ENCODE results near the gene RHAG. TPM values are rescaled to one million over a fixed set of nuclear protein-coding genes. Genes with fewer than 3 reads are reported as not detected.
"Not testable (repeated sequence)": the region's sequence is repeated elsewhere in the genome, so short reads cannot be mapped to it uniquely, and the experiment has no call there.

RHAG gene
- total RNA-seq, 1 donor from 2014 or later = not detected

GRCh38 chr6:49635480-49635879 is 1.2 kb downstream of the RHAG start:
- Histone ChIP-seq H3K27me3 (no peaks in the 10 kb centered on the region), H3K9me3 (no peaks in the 10 kb centered on the region), H3K36me3 (no peaks in the 10 kb centered on the region), H3K27ac (no peak overlapping the region), H3K4me1 (no peaks in the 10 kb centered on the region), H3K4me3 (no peak overlapping the region)
- DNase-seq = no peak
- intact Hi-C loops (cut with DNase I) = no loop called here
- no peak for TF ChIP-seq CTCF (IDR thresholded peaks at IDR 0.05)
- no peak for ATAC-seq

GRCh38 chr6:49634836-49635218 is 1.8 kb downstream of the RHAG start:
- Histone ChIP-seq H3K27me3 (no peaks in the 10 kb centered on the region), H3K9me3 (no peaks in the 10 kb centered on the region), H3K36me3 (no peaks in the 10 kb centered on the region), H3K27ac (no peak overlapping the region), H3K4me1 (no peaks in the 10 kb centered on the region), H3K4me3 (no peak overlapping the region)
- no peak for ATAC-seq
- no peak for DNase-seq
- intact Hi-C loops (cut with DNase I) = no loop called here
- no peak for TF ChIP-seq CTCF (IDR thresholded peaks at IDR 0.05)

- no peak for DNase-seq
- H3K36me3 ChIP-seq = no peaks in the 10 kb centered on the region
- TF ChIP-seq CTCF (IDR thresholded peaks at IDR 0.05) = no peak
- ATAC-seq = no peak
- no peaks in the 10 kb centered on the region for H3K27me3 ChIP-seq
- no peak overlapping the region for H3K27ac ChIP-seq
- no peaks in the 10 kb centered on the region for H3K9me3 ChIP-seq
- intact Hi-C loops (cut with DNase I) = no loop called here
- H3K4me1 ChIP-seq = no peaks in the 10 kb centered on the region
- no peak overlapping the region for H3K4me3 ChIP-seq
These were observed 2.4 kb downstream of the RHAG start for GRCh38 chr6:49634092-49634835.

- no peaks in the 10 kb centered on the region for H3K4me1 ChIP-seq
- intact Hi-C loops (cut with DNase I) = no loop called here
These were observed 3.1 kb downstream of the RHAG start for GRCh38 chr6:49633541-49633940.

GRCh38 chr6:49632727-49633126 is 3.9 kb downstream of the RHAG start:
- Histone ChIP-seq H3K4me1 (no peaks in the 10 kb centered on the region), H3K4me3 (no peak overlapping the region), H3K9me3 (no peaks in the 10 kb centered on the region), H3K36me3 (no peaks in the 10 kb centered on the region), H3K27me3 (no peaks in the 10 kb centered on the region), H3K27ac (no peak overlapping the region)
- no peak for ATAC-seq
- intact Hi-C loops (cut with DNase I) = no loop called here
- no peak for TF ChIP-seq CTCF (IDR thresholded peaks at IDR 0.05)
- DNase-seq = no peak

More at GRCh38 chr6:49633541-49633940, 3.1 kb downstream of the RHAG start:
- H3K27ac ChIP-seq = no peak overlapping the region
- no peaks in the 10 kb centered on the region for H3K9me3 ChIP-seq
- no peak for DNase-seq
- TF ChIP-seq CTCF (IDR thresholded peaks at IDR 0.05) = no peak
- no peaks in the 10 kb centered on the region for H3K36me3 ChIP-seq
- ATAC-seq = no peak
- H3K27me3 ChIP-seq = no peaks in the 10 kb centered on the region
- no peak overlapping the region for H3K4me3 ChIP-seq

GRCh38 chr6:49629485-49630088 is 7.1 kb downstream of the RHAG start:
- H3K4me3 ChIP-seq; H3K27ac ChIP-seq; H3K36me3 ChIP-seq; H3K4me1 ChIP-seq; H3K27me3 ChIP-seq; H3K9me3 ChIP-seq; ATAC-seq; intact Hi-C loops (cut with DNase I); DNase-seq: not testable (repeated sequence)
